Osteoblast (primary cell): ENCODE data around the gene PLCD3. TPM values are rescaled to one million over a fixed set of nuclear protein-coding genes. Genes with fewer than 3 reads are reported as not detected.

ENCODE experiments used
- DNase-seq: peaks from one replicate; pipeline ENCODE4 v3.0.0; 2011; ENCODE audit warnings: low spot score, mixed read lengths; ENCODE audit not compliant: insufficient read length; ENCODE audit errors: missing footprints
- H2AFZ ChIP-seq: 2 replicates; pipeline ENCODE4 v1.6.0; 2011; ENCODE audit warnings: mild to moderate bottlenecking, low read length
- H3K27ac ChIP-seq: 2 replicates; pipeline ENCODE4 v1.5.1; 2011; ENCODE audit warnings: mild to moderate bottlenecking, low read depth, low read length, moderate library complexity
- H3K27me3 ChIP-seq: 2 replicates; pipeline ENCODE4 v1.6.0; 2012; ENCODE audit warnings: mild to moderate bottlenecking, control low read depth, inconsistent platforms, low read length, moderate library complexity; ENCODE audit not compliant: insufficient read depth
- H3K36me3 ChIP-seq: 2 replicates; pipeline ENCODE4 v1.5.1; 2011; ENCODE audit warnings: mild to moderate bottlenecking, low read length, control low read depth, moderate library complexity; ENCODE audit not compliant: insufficient read depth
- H3K4me1 ChIP-seq: 2 replicates; pipeline ENCODE4 v1.5.1; 2011; ENCODE audit warnings: mild to moderate bottlenecking, low read length, control low read depth, moderate library complexity; ENCODE audit not compliant: insufficient read depth
- H3K4me2 ChIP-seq: 2 replicates; pipeline ENCODE4 v1.6.0; 2011; ENCODE audit warnings: mild to moderate bottlenecking, low read length; ENCODE audit not compliant: insufficient read depth
- H3K4me3 ChIP-seq: fragments of 200-600 bp; sonication (generic); 3 replicates; pipeline ENCODE4 v1.5.1; 2012; ENCODE audit warnings: mild to moderate bottlenecking, low read length, inconsistent platforms; ENCODE audit not compliant: insufficient read depth
- H3K79me2 ChIP-seq: 2 replicates; pipeline ENCODE4 v1.6.0; 2012; ENCODE audit warnings: mild to moderate bottlenecking, low read length, control low read depth, inconsistent platforms; ENCODE audit not compliant: insufficient read depth
- H3K9me3 ChIP-seq: 2 replicates; pipeline ENCODE4 v1.5.1; 2011; ENCODE audit warnings: low read depth, low read length, control low read depth
- H4K20me1 ChIP-seq: 2 replicates; pipeline ENCODE4 v1.6.0; 2012; ENCODE audit warnings: mild to moderate bottlenecking, low read length, control low read depth; ENCODE audit not compliant: insufficient read depth
- total RNA-seq: library from RNA; depleted of rRNA; stranded (reverse); fragments of >200 nt; gene quantifications from 2 replicates; pipeline ENCODE4 v1.2.3, GENCODE V29; 2012
- TF ChIP-seq, protein P1 (sequence below): IDR thresholded peaks from 2 replicates; pipeline ENCODE4 v1.5.1; 2011; ENCODE audit warnings: mild to moderate bottlenecking, low read depth, low read length, moderate library complexity; ENCODE audit errors: extremely low read depth

The PLCD3 gene
- total RNA-seq, 1 donor: 31.5 TPM

DNA sequence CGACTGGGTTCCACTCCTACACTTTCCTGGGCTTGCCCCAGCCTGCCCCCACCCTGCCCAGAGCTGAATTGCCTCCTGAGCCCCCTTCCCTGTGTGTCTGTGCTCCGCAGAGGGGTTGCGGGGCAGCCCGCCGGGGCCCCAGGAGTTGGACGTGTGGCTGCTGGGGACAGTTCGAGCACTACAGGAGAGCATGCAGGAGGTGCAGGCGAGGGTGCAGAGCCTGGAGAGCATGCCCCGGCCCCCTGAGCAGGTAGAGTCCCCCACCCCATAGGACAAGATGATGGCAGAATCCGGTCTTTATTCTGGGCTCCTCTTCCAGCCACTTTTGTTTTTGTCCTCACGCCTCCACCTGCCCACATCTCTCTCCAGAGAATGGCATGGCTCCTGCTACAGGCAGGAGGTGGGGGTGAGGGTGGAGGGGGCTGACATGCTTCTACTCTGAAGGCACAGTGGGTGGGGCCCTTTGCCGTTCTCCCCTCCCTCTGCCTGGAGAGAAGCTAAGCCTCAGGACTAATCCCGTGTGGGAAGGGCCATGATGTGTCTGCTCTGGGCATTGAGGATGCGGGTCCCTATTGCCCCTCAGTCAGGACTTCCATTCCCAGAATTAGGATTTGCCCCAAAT, 6.7 kb upstream of the PLCD3 start:
- peaks cover 3% of the 10 kb centered on the region for H3K79me2 ChIP-seq
- H3K4me2 ChIP-seq: no peak overlapping the region
- no peak overlapping the region for H3K4me3 ChIP-seq
- peaks cover 13% of the 10 kb centered on the region for H3K4me1 ChIP-seq
- H3K9me3 ChIP-seq: no peaks in the 10 kb centered on the region
- H3K27me3 ChIP-seq: no peaks in the 10 kb centered on the region
- H2AFZ ChIP-seq: no peak overlapping the region
- no peaks in the 10 kb centered on the region for H3K36me3 ChIP-seq
- TF ChIP-seq, protein P1, sequence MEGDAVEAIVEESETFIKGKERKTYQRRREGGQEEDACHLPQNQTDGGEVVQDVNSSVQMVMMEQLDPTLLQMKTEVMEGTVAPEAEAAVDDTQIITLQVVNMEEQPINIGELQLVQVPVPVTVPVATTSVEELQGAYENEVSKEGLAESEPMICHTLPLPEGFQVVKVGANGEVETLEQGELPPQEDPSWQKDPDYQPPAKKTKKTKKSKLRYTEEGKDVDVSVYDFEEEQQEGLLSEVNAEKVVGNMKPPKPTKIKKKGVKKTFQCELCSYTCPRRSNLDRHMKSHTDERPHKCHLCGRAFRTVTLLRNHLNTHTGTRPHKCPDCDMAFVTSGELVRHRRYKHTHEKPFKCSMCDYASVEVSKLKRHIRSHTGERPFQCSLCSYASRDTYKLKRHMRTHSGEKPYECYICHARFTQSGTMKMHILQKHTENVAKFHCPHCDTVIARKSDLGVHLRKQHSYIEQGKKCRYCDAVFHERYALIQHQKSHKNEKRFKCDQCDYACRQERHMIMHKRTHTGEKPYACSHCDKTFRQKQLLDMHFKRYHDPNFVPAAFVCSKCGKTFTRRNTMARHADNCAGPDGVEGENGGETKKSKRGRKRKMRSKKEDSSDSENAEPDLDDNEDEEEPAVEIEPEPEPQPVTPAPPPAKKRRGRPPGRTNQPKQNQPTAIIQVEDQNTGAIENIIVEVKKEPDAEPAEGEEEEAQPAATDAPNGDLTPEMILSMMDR: no peak
- peak; percentile 65 for DNase-seq
- H3K27ac ChIP-seq: no peak overlapping the region
- H4K20me1 ChIP-seq: no peaks in the 10 kb centered on the region

GRCh38 chr17:45137561-45138305, 5.4 kb upstream of the PLCD3 start:
- Histone ChIP-seq H3K4me3 (no peak overlapping the region), H3K27me3 (no peaks in the 10 kb centered on the region), H3K4me1 (peaks cover 16% of the 10 kb centered on the region), H3K4me2 (no peak overlapping the region), H4K20me1 (no peaks in the 10 kb centered on the region), H3K36me3 (no peaks in the 10 kb centered on the region), H3K79me2 (peaks cover 3% of the 10 kb centered on the region), H3K27ac (no peak overlapping the region), H2AFZ (no peak overlapping the region), H3K9me3 (no peaks in the 10 kb centered on the region)
- DNase-seq: peak; percentile 58
- TF ChIP-seq, protein P1: no peak

DNA sequence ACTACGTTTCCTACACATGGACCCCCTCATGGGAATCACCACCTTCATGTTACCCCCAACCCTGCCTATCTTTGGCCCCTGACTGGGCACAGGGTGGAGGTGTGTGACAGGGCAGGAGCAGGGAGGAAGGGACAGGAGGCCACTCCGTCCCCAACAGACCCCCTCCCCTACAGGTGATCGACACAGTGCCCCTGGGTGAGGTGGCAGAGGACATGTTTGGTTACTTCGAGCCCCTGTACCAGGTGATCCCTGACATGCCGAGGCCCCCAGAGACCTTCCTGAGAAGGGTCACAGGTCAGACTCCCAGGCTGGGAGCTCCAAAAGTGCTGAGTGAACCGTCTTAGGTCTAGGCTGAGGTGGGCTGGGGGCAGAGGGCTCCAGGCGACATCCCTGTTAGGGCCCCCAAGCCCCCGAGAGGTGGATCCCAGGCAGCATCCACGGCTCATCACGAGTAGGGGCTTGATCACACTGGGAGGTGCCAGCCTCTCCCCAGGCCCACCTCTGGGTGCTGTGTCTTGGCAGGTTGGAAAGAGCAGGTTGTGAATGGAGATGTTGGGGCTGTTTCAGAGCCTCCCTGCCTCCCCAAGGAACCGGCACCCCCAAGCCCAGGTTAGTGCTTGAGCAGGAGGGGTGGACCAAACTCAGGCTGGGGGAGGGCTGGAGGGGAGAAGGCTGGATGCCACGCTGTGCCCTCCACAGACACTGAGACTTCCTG, 4.7 kb upstream of the PLCD3 start:
- no peak overlapping the region for H2AFZ ChIP-seq
- TF ChIP-seq, protein P1: no peak

More for the DNA sequence above, 4.7 kb upstream of the PLCD3 start:
- DNase-seq: peak; percentile 26
- no peaks in the 10 kb centered on the region for H4K20me1 ChIP-seq
- no peaks in the 10 kb centered on the region for H3K36me3 ChIP-seq
- no peak overlapping the region for H3K4me3 ChIP-seq
- H3K4me2 ChIP-seq: peak overlapping the region; percentile 95
- no peaks in the 10 kb centered on the region for H3K9me3 ChIP-seq
- peaks cover 16% of the 10 kb centered on the region for H3K4me1 ChIP-seq
- H3K27ac ChIP-seq: no peak overlapping the region
- H3K79me2 ChIP-seq: peaks cover 3% of the 10 kb centered on the region
- no peaks in the 10 kb centered on the region for H3K27me3 ChIP-seq
